ENCODE data around the gene SETDB1. TPM values are rescaled to one million over a fixed set of nuclear protein-coding genes. Genes with fewer than 3 reads are reported as not detected.

The SETDB1 gene
- total and polyA plus RNA-seq, 2 of the 13 experiments (the other 11 are each of a cell fraction or from before 2014, with no cell fraction given) = 33.1 to 34.6 TPM

DNA sequence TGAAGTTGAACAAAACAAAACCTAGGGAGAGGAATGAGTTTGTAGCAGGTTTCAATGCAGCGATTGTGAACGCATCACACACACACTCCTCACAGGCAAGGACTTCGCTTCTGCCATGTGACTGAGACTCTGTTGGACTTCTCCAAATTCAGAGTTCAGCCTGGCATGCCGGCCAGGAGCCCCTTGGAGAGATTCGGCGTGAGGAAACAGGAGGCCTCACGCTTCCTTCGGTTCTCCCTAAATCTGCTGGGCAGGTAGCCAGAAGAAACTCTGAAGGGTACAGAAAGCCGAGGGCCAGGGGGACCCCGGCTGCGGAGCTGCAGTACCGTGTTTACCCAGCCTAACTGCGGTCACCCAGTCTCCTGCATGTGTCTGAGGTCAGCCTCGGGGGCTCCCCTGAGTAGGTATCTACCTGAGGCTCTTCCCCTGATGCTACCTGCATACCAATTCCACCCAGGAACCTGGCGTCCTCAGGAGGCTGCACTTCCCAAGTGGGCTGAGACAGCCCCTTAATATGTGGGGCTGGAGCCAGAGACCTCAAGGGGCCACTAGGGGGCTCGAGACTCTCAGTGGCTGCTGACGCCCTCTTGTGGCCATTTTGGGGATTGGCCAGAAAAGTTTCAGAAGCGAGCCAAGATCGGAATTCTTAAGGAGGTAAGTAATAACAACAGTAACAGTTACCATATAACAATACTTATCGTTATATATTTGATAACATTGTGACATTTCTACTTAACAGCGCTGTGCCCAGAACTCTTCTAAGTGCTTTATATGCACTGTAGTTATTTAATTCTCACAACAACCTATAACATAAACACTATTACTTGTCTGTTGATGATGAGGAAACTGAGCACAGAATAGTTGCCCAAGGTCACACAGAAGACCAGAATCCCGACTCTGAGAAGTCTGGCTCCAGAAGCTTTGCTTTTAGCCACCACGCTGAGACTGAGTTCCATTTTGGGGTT is 53.2 kb downstream of the SETDB1 start (continued):
- TF ChIP-seq, protein P1, sequence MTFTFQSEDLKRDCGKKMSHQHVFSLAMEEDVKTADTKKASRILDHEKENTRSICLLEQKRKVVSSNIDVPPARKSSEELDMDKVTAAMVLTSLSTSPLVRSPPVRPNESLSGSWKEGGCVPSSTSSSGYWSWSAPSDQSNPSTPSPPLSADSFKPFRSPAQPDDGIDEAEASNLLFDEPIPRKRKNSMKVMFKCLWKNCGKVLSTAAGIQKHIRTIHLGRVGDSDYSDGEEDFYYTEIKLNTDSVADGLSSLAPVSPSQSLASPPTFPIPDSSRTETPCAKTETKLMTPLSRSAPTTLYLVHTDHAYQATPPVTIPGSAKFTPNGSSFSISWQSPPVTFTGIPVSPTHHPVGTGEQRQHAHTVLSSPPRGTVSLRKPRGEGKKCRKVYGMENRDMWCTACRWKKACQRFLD (CRISPR knock-in tag; IDR thresholded peaks at IDR 0.05; ENCODE audit: borderline replicate concordance) = no peak
- TF ChIP-seq, protein P2, sequence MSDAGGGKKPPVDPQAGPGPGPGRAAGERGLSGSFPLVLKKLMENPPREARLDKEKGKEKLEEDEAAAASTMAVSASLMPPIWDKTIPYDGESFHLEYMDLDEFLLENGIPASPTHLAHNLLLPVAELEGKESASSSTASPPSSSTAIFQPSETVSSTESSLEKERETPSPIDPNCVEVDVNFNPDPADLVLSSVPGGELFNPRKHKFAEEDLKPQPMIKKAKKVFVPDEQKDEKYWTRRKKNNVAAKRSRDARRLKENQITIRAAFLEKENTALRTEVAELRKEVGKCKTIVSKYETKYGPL (CRISPR knock-in tag; IDR thresholded peaks at IDR 0.05) = no peak
- TF ChIP-seq ZC3H13 (CRISPR knock-in tag; IDR thresholded peaks at IDR 0.05) (no peak), ZNF253 (CRISPR knock-in tag; IDR thresholded peaks at IDR 0.05; ENCODE audit: borderline replicate concordance) (no peak), SP1 (IDR thresholded peaks at IDR 0.05) (no peak), SP1 (CRISPR knock-in tag; IDR thresholded peaks at IDR 0.05) (peak; percentile 38; the same call in 1 of the 2 replicates), ETV5 (CRISPR knock-in tag; IDR thresholded peaks at IDR 0.05; ENCODE audit: borderline replicate concordance) (no peak; the same call in 1 of the 2 replicates), JDP2 (CRISPR knock-in tag; IDR thresholded peaks at IDR 0.05; ENCODE audit: borderline replicate concordance) (no peak), HOXA3 (CRISPR knock-in tag; IDR thresholded peaks at IDR 0.05) (peak; percentile 52; the same call in 1 of the 2 replicates), ZNF616 (CRISPR knock-in tag; IDR thresholded peaks at IDR 0.05; ENCODE audit: low read depth) (no peak), NFYC (CRISPR knock-in tag; IDR thresholded peaks at IDR 0.05) (0 out of 2 replicates have a peak, but pooled peaks have one; percentile 20), NFYB (CRISPR knock-in tag; IDR thresholded peaks at IDR 0.05) (no peak), NFRKB (IDR thresholded peaks at IDR 0.05) (no peak)
- TF ChIP-seq, protein P3, sequence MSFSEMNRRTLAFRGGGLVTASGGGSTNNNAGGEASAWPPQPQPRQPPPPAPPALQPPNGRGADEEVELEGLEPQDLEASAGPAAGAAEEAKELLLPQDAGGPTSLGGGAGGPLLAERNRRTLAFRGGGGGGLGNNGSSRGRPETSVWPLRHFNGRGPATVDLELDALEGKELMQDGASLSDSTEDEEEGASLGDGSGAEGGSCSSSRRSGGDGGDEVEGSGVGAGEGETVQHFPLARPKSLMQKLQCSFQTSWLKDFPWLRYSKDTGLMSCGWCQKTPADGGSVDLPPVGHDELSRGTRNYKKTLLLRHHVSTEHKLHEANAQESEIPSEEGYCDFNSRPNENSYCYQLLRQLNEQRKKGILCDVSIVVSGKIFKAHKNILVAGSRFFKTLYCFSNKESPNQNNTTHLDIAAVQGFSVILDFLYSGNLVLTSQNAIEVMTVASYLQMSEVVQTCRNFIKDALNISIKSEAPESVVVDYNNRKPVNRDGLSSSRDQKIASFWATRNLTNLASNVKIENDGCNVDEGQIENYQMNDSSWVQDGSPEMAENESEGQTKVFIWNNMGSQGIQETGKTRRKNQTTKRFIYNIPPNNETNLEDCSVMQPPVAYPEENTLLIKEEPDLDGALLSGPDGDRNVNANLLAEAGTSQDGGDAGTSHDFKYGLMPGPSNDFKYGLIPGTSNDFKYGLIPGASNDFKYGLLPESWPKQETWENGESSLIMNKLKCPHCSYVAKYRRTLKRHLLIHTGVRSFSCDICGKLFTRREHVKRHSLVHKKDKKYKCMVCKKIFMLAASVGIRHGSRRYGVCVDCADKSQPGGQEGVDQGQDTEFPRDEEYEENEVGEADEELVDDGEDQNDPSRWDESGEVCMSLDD (CRISPR knock-in tag; IDR thresholded peaks at IDR 0.05; ENCODE audit: borderline replicate concordance) = no peak
- TF ChIP-seq, protein P4, sequence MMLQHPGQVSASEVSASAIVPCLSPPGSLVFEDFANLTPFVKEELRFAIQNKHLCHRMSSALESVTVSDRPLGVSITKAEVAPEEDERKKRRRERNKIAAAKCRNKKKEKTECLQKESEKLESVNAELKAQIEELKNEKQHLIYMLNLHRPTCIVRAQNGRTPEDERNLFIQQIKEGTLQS (CRISPR knock-in tag; IDR thresholded peaks at IDR 0.05) = no peak
- TF ChIP-seq, protein P5, sequence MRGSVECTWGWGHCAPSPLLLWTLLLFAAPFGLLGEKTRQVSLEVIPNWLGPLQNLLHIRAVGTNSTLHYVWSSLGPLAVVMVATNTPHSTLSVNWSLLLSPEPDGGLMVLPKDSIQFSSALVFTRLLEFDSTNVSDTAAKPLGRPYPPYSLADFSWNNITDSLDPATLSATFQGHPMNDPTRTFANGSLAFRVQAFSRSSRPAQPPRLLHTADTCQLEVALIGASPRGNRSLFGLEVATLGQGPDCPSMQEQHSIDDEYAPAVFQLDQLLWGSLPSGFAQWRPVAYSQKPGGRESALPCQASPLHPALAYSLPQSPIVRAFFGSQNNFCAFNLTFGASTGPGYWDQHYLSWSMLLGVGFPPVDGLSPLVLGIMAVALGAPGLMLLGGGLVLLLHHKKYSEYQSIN (CRISPR knock-in tag; IDR thresholded peaks at IDR 0.05; ENCODE audit: borderline replicate concordance) = no peak
- TF ChIP-seq, protein P6, sequence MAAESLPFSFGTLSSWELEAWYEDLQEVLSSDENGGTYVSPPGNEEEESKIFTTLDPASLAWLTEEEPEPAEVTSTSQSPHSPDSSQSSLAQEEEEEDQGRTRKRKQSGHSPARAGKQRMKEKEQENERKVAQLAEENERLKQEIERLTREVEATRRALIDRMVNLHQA (CRISPR knock-in tag; IDR thresholded peaks at IDR 0.05) = no peak
- TF ChIP-seq, protein P7, sequence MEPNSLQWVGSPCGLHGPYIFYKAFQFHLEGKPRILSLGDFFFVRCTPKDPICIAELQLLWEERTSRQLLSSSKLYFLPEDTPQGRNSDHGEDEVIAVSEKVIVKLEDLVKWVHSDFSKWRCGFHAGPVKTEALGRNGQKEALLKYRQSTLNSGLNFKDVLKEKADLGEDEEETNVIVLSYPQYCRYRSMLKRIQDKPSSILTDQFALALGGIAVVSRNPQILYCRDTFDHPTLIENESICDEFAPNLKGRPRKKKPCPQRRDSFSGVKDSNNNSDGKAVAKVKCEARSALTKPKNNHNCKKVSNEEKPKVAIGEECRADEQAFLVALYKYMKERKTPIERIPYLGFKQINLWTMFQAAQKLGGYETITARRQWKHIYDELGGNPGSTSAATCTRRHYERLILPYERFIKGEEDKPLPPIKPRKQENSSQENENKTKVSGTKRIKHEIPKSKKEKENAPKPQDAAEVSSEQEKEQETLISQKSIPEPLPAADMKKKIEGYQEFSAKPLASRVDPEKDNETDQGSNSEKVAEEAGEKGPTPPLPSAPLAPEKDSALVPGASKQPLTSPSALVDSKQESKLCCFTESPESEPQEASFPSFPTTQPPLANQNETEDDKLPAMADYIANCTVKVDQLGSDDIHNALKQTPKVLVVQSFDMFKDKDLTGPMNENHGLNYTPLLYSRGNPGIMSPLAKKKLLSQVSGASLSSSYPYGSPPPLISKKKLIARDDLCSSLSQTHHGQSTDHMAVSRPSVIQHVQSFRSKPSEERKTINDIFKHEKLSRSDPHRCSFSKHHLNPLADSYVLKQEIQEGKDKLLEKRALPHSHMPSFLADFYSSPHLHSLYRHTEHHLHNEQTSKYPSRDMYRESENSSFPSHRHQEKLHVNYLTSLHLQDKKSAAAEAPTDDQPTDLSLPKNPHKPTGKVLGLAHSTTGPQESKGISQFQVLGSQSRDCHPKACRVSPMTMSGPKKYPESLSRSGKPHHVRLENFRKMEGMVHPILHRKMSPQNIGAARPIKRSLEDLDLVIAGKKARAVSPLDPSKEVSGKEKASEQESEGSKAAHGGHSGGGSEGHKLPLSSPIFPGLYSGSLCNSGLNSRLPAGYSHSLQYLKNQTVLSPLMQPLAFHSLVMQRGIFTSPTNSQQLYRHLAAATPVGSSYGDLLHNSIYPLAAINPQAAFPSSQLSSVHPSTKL (CRISPR knock-in tag; IDR thresholded peaks at IDR 0.05) = peak; percentile 76
